LNCAP (cell line): ENCODE data around the gene CPNE7.

Source experiments
- TF ChIP-seq, protein P1 (sequence below): fragments of 450-650 bp; IDR thresholded peaks from 2 replicates; pipeline ENCODE4 v1.5.1; 2017; ENCODE audit warnings: mild to moderate bottlenecking

Gene CPNE7

DNA sequence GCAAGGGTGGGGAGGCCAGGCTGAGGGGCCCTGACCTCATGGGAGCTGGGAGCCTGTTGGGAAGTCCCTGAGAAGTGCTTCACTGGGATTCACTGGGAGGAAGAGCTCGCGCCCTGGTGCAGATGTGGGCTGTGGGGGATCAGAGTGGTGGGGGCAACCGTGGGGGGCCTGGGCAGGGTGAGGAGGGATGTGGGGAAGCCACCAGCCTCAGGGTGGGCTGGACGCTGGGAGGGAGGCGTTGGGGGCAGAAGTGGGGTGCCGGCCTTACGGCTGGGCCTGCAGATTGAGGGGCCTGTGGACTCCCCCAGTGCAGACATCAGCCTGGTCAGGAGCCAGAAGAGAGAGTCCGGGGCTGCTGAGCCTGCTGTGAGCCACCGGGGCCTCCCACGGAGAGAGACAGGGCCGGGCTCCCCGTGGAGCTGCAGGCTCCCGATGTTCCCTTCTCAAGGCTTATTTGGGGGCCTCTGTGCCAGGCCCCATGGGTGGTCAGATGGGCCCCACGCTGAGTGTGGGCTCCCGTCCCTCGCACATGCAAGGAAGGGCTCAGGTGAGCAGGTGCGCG is 45.7 kb downstream of the CPNE7 start:
- TF ChIP-seq, protein P1, sequence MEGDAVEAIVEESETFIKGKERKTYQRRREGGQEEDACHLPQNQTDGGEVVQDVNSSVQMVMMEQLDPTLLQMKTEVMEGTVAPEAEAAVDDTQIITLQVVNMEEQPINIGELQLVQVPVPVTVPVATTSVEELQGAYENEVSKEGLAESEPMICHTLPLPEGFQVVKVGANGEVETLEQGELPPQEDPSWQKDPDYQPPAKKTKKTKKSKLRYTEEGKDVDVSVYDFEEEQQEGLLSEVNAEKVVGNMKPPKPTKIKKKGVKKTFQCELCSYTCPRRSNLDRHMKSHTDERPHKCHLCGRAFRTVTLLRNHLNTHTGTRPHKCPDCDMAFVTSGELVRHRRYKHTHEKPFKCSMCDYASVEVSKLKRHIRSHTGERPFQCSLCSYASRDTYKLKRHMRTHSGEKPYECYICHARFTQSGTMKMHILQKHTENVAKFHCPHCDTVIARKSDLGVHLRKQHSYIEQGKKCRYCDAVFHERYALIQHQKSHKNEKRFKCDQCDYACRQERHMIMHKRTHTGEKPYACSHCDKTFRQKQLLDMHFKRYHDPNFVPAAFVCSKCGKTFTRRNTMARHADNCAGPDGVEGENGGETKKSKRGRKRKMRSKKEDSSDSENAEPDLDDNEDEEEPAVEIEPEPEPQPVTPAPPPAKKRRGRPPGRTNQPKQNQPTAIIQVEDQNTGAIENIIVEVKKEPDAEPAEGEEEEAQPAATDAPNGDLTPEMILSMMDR = no peak

- TF ChIP-seq, protein P1 = no peak
Measured at GRCh38 chr16:89621698-89622409, 46.3 kb downstream of the CPNE7 start.

- TF ChIP-seq, protein P1 = no peak
Measured at GRCh38 chr16:89623511-89624261, 48.1 kb downstream of the CPNE7 start.

DNA sequence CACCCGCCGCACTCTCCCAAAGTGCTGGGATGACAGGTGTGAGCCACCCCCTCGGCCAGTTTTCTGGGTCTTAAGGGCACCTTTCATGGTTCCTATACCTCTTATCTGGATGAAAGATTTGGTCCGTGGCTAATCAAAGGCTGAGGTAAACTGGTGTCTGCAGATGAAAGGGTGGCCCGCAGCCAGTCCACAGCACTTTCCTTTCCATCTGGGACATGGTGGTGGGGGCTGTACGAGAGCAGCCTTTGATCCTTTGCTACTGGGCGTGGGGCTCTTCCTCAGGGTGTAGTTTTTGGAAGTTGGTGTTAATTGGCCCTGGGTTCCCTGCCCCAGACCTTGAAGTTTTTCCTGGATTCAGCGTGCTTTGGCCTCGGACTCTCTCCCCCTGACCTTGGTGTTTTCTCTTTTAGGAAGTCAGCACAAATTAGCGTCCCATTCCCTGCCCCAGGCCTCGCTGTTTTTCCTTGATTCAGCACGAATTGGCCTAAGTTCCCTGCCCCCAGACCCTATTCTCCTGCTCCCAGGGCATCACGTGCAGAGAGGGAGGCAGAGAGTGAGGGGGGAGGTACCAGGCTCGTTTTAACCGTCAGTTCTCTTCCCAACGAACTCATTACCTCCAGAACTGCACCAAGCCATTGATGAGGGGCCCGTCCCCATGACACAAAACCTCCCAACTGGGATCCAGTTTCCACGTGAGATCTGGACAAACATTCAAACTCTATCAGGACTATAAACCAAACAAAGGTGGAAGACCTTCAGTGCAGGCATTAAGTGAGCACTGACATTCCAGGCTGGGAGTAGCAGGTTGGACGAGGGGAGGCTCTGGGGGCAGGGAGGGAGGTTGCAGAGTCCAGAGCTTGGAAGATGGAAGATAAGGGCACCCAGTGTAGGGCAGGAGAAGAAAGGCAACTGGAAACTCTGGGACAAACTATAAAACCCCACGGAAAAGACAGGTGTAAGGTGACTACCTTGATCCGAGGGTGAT is 49.5 kb downstream of the CPNE7 start:
- TF ChIP-seq, protein P1 = no peak

DNA sequence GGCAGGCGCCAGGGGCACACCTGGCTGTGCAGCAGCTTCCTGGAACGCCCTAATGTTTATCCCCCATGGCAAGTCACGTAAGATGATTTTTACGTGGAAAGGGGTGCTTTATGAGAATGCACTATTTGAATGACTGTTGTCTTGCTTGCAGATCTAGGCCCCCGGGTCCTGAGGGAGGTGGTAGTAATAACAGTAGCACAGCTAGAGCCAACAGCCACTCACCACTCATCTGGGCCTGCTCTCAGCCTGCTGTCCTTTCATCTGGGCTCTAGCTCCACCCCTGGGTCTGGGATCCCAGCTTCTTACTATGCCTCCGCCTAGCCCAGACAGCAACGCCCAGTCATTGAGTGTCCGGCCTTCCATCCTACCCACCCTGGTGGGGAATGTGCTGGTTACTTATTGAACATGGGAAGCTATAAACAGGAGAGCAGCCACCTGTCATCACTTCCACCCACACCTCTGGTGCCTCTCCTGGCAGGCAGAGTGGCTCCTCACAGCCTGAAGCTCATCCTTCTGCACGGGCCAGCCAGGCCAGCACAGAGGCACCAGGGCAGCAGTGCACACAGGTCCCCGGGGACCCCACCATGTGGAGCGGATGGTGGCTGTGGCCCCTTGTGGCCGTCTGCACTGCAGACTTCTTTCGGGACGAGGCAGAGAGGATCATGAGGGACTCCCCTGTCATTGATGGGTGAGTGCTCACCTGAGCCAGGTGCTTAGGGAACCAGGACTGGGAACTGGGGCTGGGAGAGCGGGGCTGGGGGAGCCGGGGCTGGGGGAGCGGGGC is 54.5 kb downstream of the CPNE7 start:
- TF ChIP-seq, protein P1 = no peak

- TF ChIP-seq, protein P1 = no peak
Measured at GRCh38 chr16:89633064-89633631, 57.6 kb downstream of the CPNE7 start.
